Thyroid gland (tissue), 4 donors: Measurements from ENCODE around the gene FAM168A.

Experiments used
- CTCF ChIP-seq, 6 experiments: fragments of 200-600 bp in 3 of 6; fragments of 450-650 bp in 3 of 6; sonication (generic) in 3 of 6; IDR thresholded peaks; one replicate each; pipeline ENCODE4 v1.5.1; 2016 to 2019; ENCODE audit warnings: antibody characterized with exemption in 6 of 6, mild to moderate bottlenecking in 2 of 6, inconsistent platforms in 1 of 6, moderate library complexity in 1 of 6
- POLR2A ChIP-seq, 2 donors: fragments of 450-650 bp; IDR thresholded peaks; one replicate each; pipeline ENCODE4 v1.6.1; 2017; ENCODE audit warnings: antibody characterized with exemption in 2 of 2, mild to moderate bottlenecking in 2 of 2, moderate library complexity in 1 of 2

DNA sequence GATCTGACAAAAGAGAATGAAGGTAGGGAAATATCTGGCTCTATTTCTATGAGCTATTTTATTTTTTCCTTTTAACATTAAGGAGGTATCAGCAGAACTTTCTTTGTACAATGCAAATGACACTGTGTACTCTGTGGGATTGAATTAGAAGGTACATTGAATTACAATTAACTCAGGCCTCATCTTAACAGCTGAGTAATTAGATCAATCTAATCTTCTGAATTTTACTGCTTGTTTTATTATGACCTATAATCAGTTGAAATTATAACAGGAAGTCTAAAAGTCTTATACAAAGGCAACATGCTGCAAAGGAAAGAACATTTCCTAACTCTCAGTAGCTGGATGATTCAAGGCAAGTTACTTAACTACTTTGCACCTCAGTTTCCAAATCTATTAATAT is 151.9 kb downstream of the FAM168A start:
- no peak for TF ChIP-seq POLR2A (IDR thresholded peaks at IDR 0.05)
- no peak for TF ChIP-seq CTCF (IDR thresholded peaks at IDR 0.05)
